H1 (cell line): Measurements from ENCODE around the gene ACBD6. TPM values are rescaled to one million over a fixed set of nuclear protein-coding genes. Genes with fewer than 3 reads are reported as not detected.
A peak's percentile ranks its signal among the peaks of the same experiment; 100 is the strongest.

ENCODE experiments used
- CTCF ChIP-seq, 3 experiments: IDR thresholded peaks; 1 replicate in 2 of 3; 2 replicates in 1 of 3; pipeline versions ENCODE4 v1.5.1 to v1.6.1; 2011; ENCODE audit warnings: low read length in 3 of 3, mild to moderate bottlenecking in 3 of 3, inconsistent platforms in 2 of 3, low read depth in 1 of 3, moderate library complexity in 1 of 3; ENCODE audit not compliant: insufficient read depth in 1 of 3; ENCODE audit errors: control extremely low read depth in 1 of 3
- EP300 ChIP-seq, 2 experiments: IDR thresholded peaks; 1 replicate in 1 of 2; 2 replicates in 1 of 2; pipeline ENCODE4 v1.6.1; 2011 to 2012; ENCODE audit warnings: low read depth in 2 of 2, low read length in 2 of 2, mild to moderate bottlenecking in 2 of 2, borderline replicate concordance in 1 of 2, inconsistent platforms in 1 of 2, moderate library complexity in 1 of 2
- SP2 ChIP-seq: IDR thresholded peaks from 2 replicates; pipeline ENCODE4 v1.6.1; 2012; ENCODE audit warnings: mild to moderate bottlenecking, low read length, inconsistent platforms
- polyA plus RNA-seq, 7 experiments: library from polyadenylated mRNA; depleted of rRNA in 3 of 7; stranded (reverse) in 5 of 7; unstranded in 2 of 7; fragments of >200 nt in 5 of 7; fragments of 200-250 nt in 2 of 7; gene quantifications; 1 replicate in 5 of 7; 2 replicates in 1 of 7; 4 replicates in 1 of 7; pipeline versions ENCODE4 v1.2.1 to v1.2.3, GENCODE V29; 2011 to 2013; ENCODE audit warnings: missing spikeins in 2 of 7, mixed read lengths in 2 of 7
- total RNA-seq: library from RNA; stranded (reverse); fragmentation: NEBNext Ultra II Directional; extraction: Animal tissue kit (Norgen Biotek cat#: 25700); gene quantifications from 2 replicates; pipeline ENCODE4 v1.2.1, GENCODE V29; 2021

Gene ACBD6
- total and polyA plus RNA-seq, 2 of the 8 experiments (the other 6 are each of a cell fraction or from before 2014, with no cell fraction given) = 52.0 to 67.7 TPM

GRCh38 chr1:180482425-180483275 is 19.7 kb downstream of the ACBD6 start (continued):
- TF ChIP-seq CTCF (IDR thresholded peaks at IDR 0.05; ENCODE audit: control extremely low read depth in 1 of 3, insufficient read depth in 1 of 3, low read depth in 1 of 3, low read length in 3 of 3) = peak in 2 of 3 experiments; percentile 27 to 54; a peak in 2 of 4 replicates
- no peak for TF ChIP-seq EP300 (IDR thresholded peaks at IDR 0.05; ENCODE audit: borderline replicate concordance in 1 of 2, low read depth in 2 of 2, low read length in 2 of 2)
- TF ChIP-seq SP2 = no peak
- TF ChIP-seq, all 59 proteins: peak for 2
